Measurements from ENCODE around the gene ZNF689. TPM values are rescaled to one million over a fixed set of nuclear protein-coding genes. Genes with fewer than 3 reads are reported as not detected.
"Not testable (repeated sequence)": the region's sequence is repeated elsewhere in the genome, so short reads cannot be mapped to it uniquely, and the experiment has no call there.

Gene ZNF689
- total and polyA plus RNA-seq, 2 of the 4 experiments (the other 2 are of a cell fraction): 2.7 to 2.9 TPM

DNA sequence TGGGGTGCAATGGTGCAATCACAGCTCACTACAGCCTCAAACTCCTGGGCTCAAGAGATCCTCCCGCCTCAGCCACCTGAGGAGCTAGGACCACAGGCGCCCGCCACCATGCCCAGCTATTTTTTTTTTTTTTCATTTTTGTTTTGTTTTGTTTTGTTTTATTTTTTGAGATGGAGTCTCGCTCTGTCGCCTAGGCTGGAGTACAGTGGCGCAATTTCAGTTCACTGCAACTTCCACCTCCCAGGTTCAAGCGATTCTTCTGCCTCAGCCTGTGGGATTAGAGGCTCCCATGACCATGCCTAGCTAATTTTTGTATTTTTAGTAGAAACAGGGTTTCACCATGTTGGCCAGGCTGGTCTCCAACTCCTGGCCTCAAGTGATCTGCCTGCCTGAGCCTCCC lies 22.3 kb upstream of the ZNF689 start:
- H2AK9ac ChIP-seq (replicated peaks; ENCODE audit: low read depth, low read length, poor library complexity); H3K18ac ChIP-seq (ENCODE audit: low read depth, low read length); ATAC-seq (ENCODE audit: low read depth); DNase-seq; H4K91ac ChIP-seq (ENCODE audit: insufficient read depth, low read depth, low read length); H2BK20ac ChIP-seq (ENCODE audit: low read depth, low read length); H2AFZ ChIP-seq (replicated peaks; ENCODE audit: low read length, poor library complexity); H3K9ac ChIP-seq (ENCODE audit: low read depth, low read length); H2BK15ac ChIP-seq (ENCODE audit: low read depth, low read length); H3K4me1 ChIP-seq (ENCODE audit: control insufficient read depth, insufficient read depth, low read length); H2BK5ac ChIP-seq (ENCODE audit: low read depth, low read length, poor library complexity, severe bottlenecking); H3K27ac ChIP-seq (ENCODE audit: insufficient read depth, low read length); H3K23ac ChIP-seq (ENCODE audit: low read depth, low read length); H3K4me3 ChIP-seq (ENCODE audit: insufficient read depth, low read depth, low read length); H3K14ac ChIP-seq (replicated peaks; ENCODE audit: low read depth, low read length); H2AK5ac ChIP-seq (ENCODE audit: low read depth, low read length); H3K9me1 ChIP-seq (ENCODE audit: insufficient read depth, low read length); H4K20me1 ChIP-seq (ENCODE audit: insufficient read depth, low read length); H3K4me2 ChIP-seq (ENCODE audit: low read depth, low read length); POLR2A ChIA-PET (ENCODE audit: unreplicated experiment); H2BK120ac ChIP-seq (ENCODE audit: low read depth, low read length); H3K27me3 ChIP-seq (ENCODE audit: control insufficient read depth, insufficient read depth, low read length); H4K8ac ChIP-seq (ENCODE audit: low read depth in 2 of 2, low read length in 2 of 2); BruUV-seq (replicated peaks); intact Hi-C loops (cut with micrococcal nuclease); H3K9me3 ChIP-seq (ENCODE audit: control insufficient read depth, insufficient read depth, low read length); H4K5ac ChIP-seq (ENCODE audit: low read depth, low read length); dilution Hi-C loops (cut with HindIII; ENCODE audit: low sequenced_read_pairs, unreplicated experiment); H3K36me3 ChIP-seq (ENCODE audit: control insufficient read depth, insufficient read depth, low read length); H3K4ac ChIP-seq (ENCODE audit: low read depth, low read length); H3K56ac ChIP-seq (ENCODE audit: extremely low read depth, insufficient read depth, low read length): not testable (repeated sequence)
- peaks cover 8 to 19% of the 10 kb centered on the region in 2 experiments; a peak in 3 of 4 replicates for H3K79me1 ChIP-seq (ENCODE audit: low read depth in 1 of 2, low read length in 2 of 2)
- CTCF ChIA-PET: interaction anchor here (1.0 kb wide), 1 partner anchor 223 kb away, joined by 3 read pairs; no protein-coding TSS in a partner anchor
- in situ Hi-C loops (cut with MboI; ENCODE audit: low sequenced_read_pairs): loop anchor here (5.0 kb wide), 1 partner anchor 185 kb away; the partner anchor contains the start of gene SEPHS2
- no CpG with 5 or more reads among the region's 7 CpGs for WGBS, 2 experiments (ENCODE audit: extremely low coverage in 2 of 2, insufficient read length in 1 of 2)

All from IMR-90 (cell line).